PC-9 (cell line): Measurements from ENCODE around the gene WDR33. TPM values are rescaled to one million over a fixed set of nuclear protein-coding genes. Genes with fewer than 3 reads are reported as not detected.
A peak's percentile ranks its signal among the peaks of the same experiment; 100 is the strongest.

Experiments
- BruUV-seq: library from RNA; stranded (reverse); fragments of 400-500 nt; replicated peaks from 2 replicates; lab custom pipeline; 2021; lab: Mats Ljungman, UMichigan
- CTCF ChIA-PET: fragments of 300-600 bp; sonication (Branson Sonifier 250); formaldehyde crosslinking; loops from one replicate; lab custom pipeline; 2022; ENCODE audit warnings: antibody characterized with exemption; lab: Charles Lee
- POLR2A ChIA-PET: fragments of 300-600 bp; sonication (Branson Sonifier 250); formaldehyde crosslinking; loops from one replicate; lab custom pipeline; 2022; ENCODE audit warnings: antibody characterized with exemption; ENCODE audit not compliant: unreplicated experiment; lab: Charles Lee
- DNase-seq, 2 experiments: peaks; one replicate each; pipeline versions ENCODE4 v3.0.0 to v3.0.0-alpha.2; 2015 to 2022; ENCODE audit warnings: mixed read lengths in 1 of 2
- H2AFZ ChIP-seq: fragments of 200-600 bp; sonication (generic); 2 replicates; pipeline ENCODE4 v1.8.1; 2017; ENCODE audit warnings: antibody characterized with exemption
- H3F3A ChIP-seq: fragments of 200-600 bp; sonication (generic); 2 replicates; pipeline ENCODE4 v1.8.1; 2017; ENCODE audit warnings: antibody characterized with exemption, mild to moderate bottlenecking, low read depth; ENCODE audit not compliant: insufficient read depth
- H3K27ac ChIP-seq: fragments of 200-600 bp; sonication (generic); 2 replicates; pipeline ENCODE4 v1.6.1; 2016; ENCODE audit warnings: mixed run types
- H3K27me3 ChIP-seq: fragments of 200-600 bp; sonication (generic); 2 replicates; pipeline ENCODE4 v1.6.1; 2016; ENCODE audit warnings: low read depth, mixed run types; ENCODE audit not compliant: insufficient read depth
- H3K36me3 ChIP-seq: fragments of 200-600 bp; sonication (generic); 2 replicates; pipeline ENCODE4 v1.6.1; 2016; ENCODE audit warnings: low read depth, mixed run types
- H3K4me1 ChIP-seq: fragments of 200-600 bp; sonication (generic); replicated peaks from 2 replicates; pipeline ENCODE4 v1.6.1; 2016; ENCODE audit warnings: mixed run types; ENCODE audit not compliant: insufficient read depth
- H3K4me2 ChIP-seq: fragments of 200-600 bp; sonication (generic); 2 replicates; pipeline ENCODE4 v1.6.1; 2017; ENCODE audit warnings: mixed run types
- H3K4me3 ChIP-seq: fragments of 200-600 bp; sonication (generic); 2 replicates; pipeline ENCODE4 v1.6.1; 2016; ENCODE audit warnings: mixed run types
- H3K79me2 ChIP-seq: fragments of 200-600 bp; sonication (generic); 2 replicates; pipeline ENCODE4 v1.6.1; 2017; ENCODE audit warnings: low read depth, mixed run types
- H3K9me2 ChIP-seq: fragments of 200-600 bp; sonication (generic); 2 replicates; pipeline ENCODE4 v1.8.1; 2017; ENCODE audit warnings: mild to moderate bottlenecking; ENCODE audit not compliant: insufficient read depth
- H3K9me3 ChIP-seq: fragments of 200-600 bp; sonication (generic); 2 replicates; pipeline ENCODE4 v1.8.1; 2016; ENCODE audit warnings: low read depth; ENCODE audit not compliant: insufficient read depth
- H4K20me1 ChIP-seq: fragments of 200-600 bp; sonication (generic); 2 replicates; pipeline ENCODE4 v1.8.1; 2017; ENCODE audit not compliant: insufficient read depth
- CTCF ChIP-seq: fragments of 200-600 bp; sonication (generic); conservative IDR thresholded peaks from 2 replicates; pipeline ENCODE4 v1.6.1; 2017; ENCODE audit warnings: mixed run types, antibody characterized with exemption, mild to moderate bottlenecking, moderate library complexity
- EZH2 ChIP-seq: fragments of 200-600 bp; sonication (generic); IDR thresholded peaks from 2 replicates; pipeline ENCODE4 v1.8.0; 2017; ENCODE audit warnings: antibody characterized with exemption, low read depth
- intact Hi-C: fragments of 100-400 bp; cut with micrococcal nuclease; formaldehyde crosslinking; loops from one replicate; pipeline ENCODE4 v1.10.0; 2022; ENCODE audit not compliant: unreplicated experiment
- total RNA-seq: library from RNA; stranded (reverse); gene quantifications from 2 replicates; pipeline ENCODE4 v1.2.3, GENCODE V29; 2021

Gene WDR33
- total RNA-seq, 1 experiment from 2014 or later: 59.3 TPM

GRCh38 chr2:127698553-127699355, 112.2 kb downstream of the WDR33 start:
- BruUV-seq: no TSS peak
- Histone ChIP-seq H2AFZ (no peak overlapping the region), H3K4me2 (no peak overlapping the region), H3K36me3 (peaks cover 7% of the 10 kb centered on the region), H3K4me3 (no peak overlapping the region), H3K27me3 (no peaks in the 10 kb centered on the region), H3K79me2 (peaks cover 17% of the 10 kb centered on the region), H3K4me1 (peaks cover 35% of the 10 kb centered on the region), H3K27ac (no peak overlapping the region), H3K9me3 (no peaks in the 10 kb centered on the region), H4K20me1 (peaks cover 11% of the 10 kb centered on the region; the same call in 1 of the 2 replicates), H3K9me2 (no peaks in the 10 kb centered on the region), H3F3A (peaks cover 26% of the 10 kb centered on the region)
- CTCF ChIA-PET: interaction anchor here (0.6 kb wide), 1 partner anchor 51 kb away, joined by 3 read pairs; no protein-coding TSS in a partner anchor
- POLR2A ChIA-PET: no interaction called here
- TF ChIP-seq CTCF: no peak
- intact Hi-C loops: no loop called here
- no peak for DNase-seq

- no peak for TF ChIP-seq EZH2
- TF ChIP-seq CTCF: no peak
- Histone ChIP-seq H3K9me3 (no peaks in the 10 kb centered on the region), H3K4me2 (no peak overlapping the region), H3F3A (peaks cover 23% of the 10 kb centered on the region), H3K9me2 (no peaks in the 10 kb centered on the region), H4K20me1 (peaks cover under 1% of the 10 kb centered on the region; the same call in 1 of the 2 replicates), H3K27me3 (no peaks in the 10 kb centered on the region), H3K36me3 (no peaks in the 10 kb centered on the region; the same call in 1 of the 2 replicates), H3K79me2 (peaks cover 6% of the 10 kb centered on the region), H3K4me1 (peaks cover 25% of the 10 kb centered on the region), H2AFZ (no peak overlapping the region), H3K4me3 (no peak overlapping the region), H3K27ac (no peak overlapping the region)
- no peak for DNase-seq
- intact Hi-C loops: no loop called here
- ChIA-PET POLR2A (no interaction called here), CTCF (interaction anchor here (0.6 kb wide), 1 partner anchor 50 kb away, joined by 3 read pairs; no protein-coding TSS in a partner anchor)
- BruUV-seq: no TSS peak
Measured at GRCh38 chr2:127697482-127698180, 113.3 kb downstream of the WDR33 start.

- CTCF ChIA-PET: no interaction called here
- H3K27me3 ChIP-seq: no peaks in the 10 kb centered on the region
- POLR2A ChIA-PET: interaction anchor here (0.7 kb wide), 1 partner anchor 295 kb away, joined by 3 read pairs; no protein-coding TSS in a partner anchor
- H3K9me2 ChIP-seq: no peaks in the 10 kb centered on the region
- H2AFZ ChIP-seq: no peak overlapping the region
- no peak overlapping the region for H3K27ac ChIP-seq
- H3K4me1 ChIP-seq: peaks cover 17% of the 10 kb centered on the region
- H3K79me2 ChIP-seq: no peaks in the 10 kb centered on the region
- peak; percentile 32 to 35 for DNase-seq
- TF ChIP-seq CTCF (no peak), EZH2 (no peak)
- H3K9me3 ChIP-seq: peaks cover 9% of the 10 kb centered on the region; the same call in 1 of the 2 replicates
- no peak overlapping the region for H3K4me3 ChIP-seq
- BruUV-seq: no TSS peak
- H3K36me3 ChIP-seq: no peaks in the 10 kb centered on the region
- intact Hi-C loops: no loop called here
- H4K20me1 ChIP-seq: no peaks in the 10 kb centered on the region
- peaks cover 13% of the 10 kb centered on the region for H3F3A ChIP-seq
- H3K4me2 ChIP-seq: no peak overlapping the region
Measured at GRCh38 chr2:127695491-127696472, 115.2 kb downstream of the WDR33 start.
